ENCODE results near the gene KLHL42.

DNA sequence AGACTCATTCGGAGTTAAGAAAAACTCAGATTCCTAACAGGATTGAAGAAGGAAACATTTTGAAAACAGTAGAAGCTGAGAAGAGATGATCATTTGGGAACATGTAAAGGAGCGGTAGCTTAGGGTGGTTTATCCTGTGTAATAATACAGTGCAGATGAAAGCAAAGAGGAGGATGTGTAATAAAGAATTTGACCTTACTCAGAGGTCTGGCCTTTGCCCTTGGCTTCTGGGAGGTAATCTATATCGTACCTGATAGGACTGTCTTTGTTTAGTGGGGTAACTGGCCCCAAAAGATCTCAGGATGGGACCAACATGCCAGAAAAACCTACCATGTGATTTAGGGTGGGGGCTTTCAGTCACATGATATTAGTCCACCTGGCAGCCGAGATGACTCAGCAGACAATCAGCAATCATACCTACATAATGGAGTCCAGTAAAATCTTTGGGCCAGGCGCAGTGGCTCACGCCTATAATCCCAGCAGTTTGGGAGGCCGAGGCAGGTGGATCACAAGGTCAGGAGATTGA lies 23.3 kb upstream of the KLHL42 start:
- TF ChIP-seq ETV5 (CRISPR knock-in tag; IDR thresholded peaks at IDR 0.05; ENCODE audit: borderline replicate concordance) (no peak), MYC (CRISPR knock-in tag; IDR thresholded peaks at IDR 0.05; ENCODE audit: borderline replicate concordance) (no peak), ASH2L (IDR thresholded peaks at IDR 0.05; ENCODE audit: insufficient read length, low read depth, low read length) (no peak), ETV6 (CRISPR knock-in tag; conservative IDR thresholded peaks at IDR 0.05) (no peak), SP5 (CRISPR knock-in tag; IDR thresholded peaks at IDR 0.05; ENCODE audit: borderline replicate concordance, low read depth) (no peak), CHD4 (IDR thresholded peaks at IDR 0.05; ENCODE audit: borderline replicate concordance, low read length) (no peak), RFX5 (IDR thresholded peaks at IDR 0.05; ENCODE audit: low read depth, low read length) (no peak)
- TF ChIP-seq, protein P1, sequence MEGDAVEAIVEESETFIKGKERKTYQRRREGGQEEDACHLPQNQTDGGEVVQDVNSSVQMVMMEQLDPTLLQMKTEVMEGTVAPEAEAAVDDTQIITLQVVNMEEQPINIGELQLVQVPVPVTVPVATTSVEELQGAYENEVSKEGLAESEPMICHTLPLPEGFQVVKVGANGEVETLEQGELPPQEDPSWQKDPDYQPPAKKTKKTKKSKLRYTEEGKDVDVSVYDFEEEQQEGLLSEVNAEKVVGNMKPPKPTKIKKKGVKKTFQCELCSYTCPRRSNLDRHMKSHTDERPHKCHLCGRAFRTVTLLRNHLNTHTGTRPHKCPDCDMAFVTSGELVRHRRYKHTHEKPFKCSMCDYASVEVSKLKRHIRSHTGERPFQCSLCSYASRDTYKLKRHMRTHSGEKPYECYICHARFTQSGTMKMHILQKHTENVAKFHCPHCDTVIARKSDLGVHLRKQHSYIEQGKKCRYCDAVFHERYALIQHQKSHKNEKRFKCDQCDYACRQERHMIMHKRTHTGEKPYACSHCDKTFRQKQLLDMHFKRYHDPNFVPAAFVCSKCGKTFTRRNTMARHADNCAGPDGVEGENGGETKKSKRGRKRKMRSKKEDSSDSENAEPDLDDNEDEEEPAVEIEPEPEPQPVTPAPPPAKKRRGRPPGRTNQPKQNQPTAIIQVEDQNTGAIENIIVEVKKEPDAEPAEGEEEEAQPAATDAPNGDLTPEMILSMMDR (CRISPR knock-in tag; IDR thresholded peaks at IDR 0.05): no peak
- TF ChIP-seq, protein P2, sequence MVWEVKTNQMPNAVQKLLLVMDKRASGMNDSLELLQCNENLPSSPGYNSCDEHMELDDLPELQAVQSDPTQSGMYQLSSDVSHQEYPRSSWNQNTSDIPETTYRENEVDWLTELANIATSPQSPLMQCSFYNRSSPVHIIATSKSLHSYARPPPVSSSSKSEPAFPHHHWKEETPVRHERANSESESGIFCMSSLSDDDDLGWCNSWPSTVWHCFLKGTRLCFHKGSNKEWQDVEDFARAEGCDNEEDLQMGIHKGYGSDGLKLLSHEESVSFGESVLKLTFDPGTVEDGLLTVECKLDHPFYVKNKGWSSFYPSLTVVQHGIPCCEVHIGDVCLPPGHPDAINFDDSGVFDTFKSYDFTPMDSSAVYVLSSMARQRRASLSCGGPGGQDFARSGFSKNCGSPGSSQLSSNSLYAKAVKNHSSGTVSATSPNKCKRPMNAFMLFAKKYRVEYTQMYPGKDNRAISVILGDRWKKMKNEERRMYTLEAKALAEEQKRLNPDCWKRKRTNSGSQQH (CRISPR knock-in tag; IDR thresholded peaks at IDR 0.05; ENCODE audit: low read depth): no peak
